22Rv1 (cell line): ENCODE measurements around the gene EFHD2.

Experiments used
- H3K27ac ChIP-seq: fragments of 450-650 bp; 2 replicates; pipeline ENCODE4 v1.5.1; 2017
- CTCF ChIP-seq: fragments of 450-650 bp; IDR thresholded peaks from 2 replicates; pipeline ENCODE4 v1.5.1; 2017; ENCODE audit warnings: mild to moderate bottlenecking
- ZFX ChIP-seq: fragments of 450-650 bp; IDR thresholded peaks from 2 replicates; pipeline ENCODE4 v1.6.1; 2017; ENCODE audit warnings: antibody characterized with exemption, borderline replicate concordance

EFHD2 gene

GRCh38 chr1:15435239-15436077 lies 25.8 kb downstream of the EFHD2 start:
- TF ChIP-seq CTCF (no peak), ZFX (no peak)
- H3K27ac ChIP-seq = no peak overlapping the region

GRCh38 chr1:15436881-15437442 lies 27.3 kb downstream of the EFHD2 start:
- TF ChIP-seq CTCF (no peak), ZFX (no peak)
- no peak overlapping the region for H3K27ac ChIP-seq

- no peak overlapping the region for H3K27ac ChIP-seq
- no peak for TF ChIP-seq ZFX
- TF ChIP-seq CTCF = no peak
These were observed 29.6 kb downstream of the EFHD2 start for GRCh38 chr1:15439325-15439724.

GRCh38 chr1:15440357-15440756 lies 30.7 kb downstream of the EFHD2 start:
- TF ChIP-seq ZFX (no peak), CTCF (no peak)
- no peak overlapping the region for H3K27ac ChIP-seq

- no peak for TF ChIP-seq CTCF
These were observed 31.6 kb downstream of the EFHD2 start for GRCh38 chr1:15441247-15441646.

GRCh38 chr1:15442119-15442518 lies 32.4 kb downstream of the EFHD2 start:
- no peak for TF ChIP-seq ZFX
- no peak for TF ChIP-seq CTCF
- no peak overlapping the region for H3K27ac ChIP-seq

More at GRCh38 chr1:15441247-15441646, 31.6 kb downstream of the EFHD2 start:
- H3K27ac ChIP-seq = no peak overlapping the region

- H3K27ac ChIP-seq = no peak overlapping the region
- TF ChIP-seq ZFX (no peak), CTCF (no peak)
These were observed 33.1 kb downstream of the EFHD2 start for GRCh38 chr1:15442759-15443158.
